ENCODE results near the gene KIAA1671. TPM values are rescaled to one million over a fixed set of nuclear protein-coding genes. Genes with fewer than 3 reads are reported as not detected.

Gene KIAA1671
- total and polyA plus RNA-seq, 4 donors, result 8.7 to 35.9 (median 19.1) TPM

- Histone ChIP-seq H3K4me1 (ENCODE audit: control insufficient read depth in 4 of 4, insufficient read depth in 4 of 4, low read length in 3 of 4) (peaks cover 5 to 28% (median 15%) of the 10 kb centered on the region in 4 donors), H3K9ac (ENCODE audit: low read depth in 1 of 2, low read length in 2 of 2) (no peak overlapping the region), H3K27ac (ENCODE audit: low read depth in 1 of 2, low read length in 2 of 2) (no peak overlapping the region), H3K4me3 (ENCODE audit: low read depth in 1 of 3, low read length in 3 of 3) (no peak overlapping the region), H3K36me3 (ENCODE audit: control insufficient read depth in 4 of 4, insufficient read depth in 3 of 4, low read depth in 1 of 4, low read length in 3 of 4) (no peaks in the 10 kb centered on the region), H3K27me3 (ENCODE audit: control insufficient read depth in 4 of 4, insufficient read depth in 4 of 4, low read length in 3 of 4) (no peaks in the 10 kb centered on the region), H3K9me3 (ENCODE audit: control insufficient read depth in 4 of 4, low read length in 3 of 4) (no peaks in the 10 kb centered on the region)
- TF ChIP-seq HNF4A (conservative IDR thresholded peaks at IDR 0.05) (no peak), ZBTB33 (IDR thresholded peaks at IDR 0.05) (no peak)
- WGBS, result 91% methylated on average over 1 of the region's 1 CpG
- DNase-seq (ENCODE audit: low spot score), result no peak
Observed at GRCh38 chr22:24978308-24978707, 25.8 kb downstream of the KIAA1671 start.

GRCh38 chr22:24981066-24981465 is 28.6 kb downstream of the KIAA1671 start:
- Histone ChIP-seq H3K9ac (ENCODE audit: low read depth in 1 of 2, low read length in 2 of 2) (no peak overlapping the region), H3K4me3 (ENCODE audit: low read depth in 1 of 3, low read length in 3 of 3) (no peak overlapping the region), H3K27ac (ENCODE audit: low read depth in 1 of 2, low read length in 2 of 2) (no peak overlapping the region), H3K4me1 (ENCODE audit: control insufficient read depth in 4 of 4, insufficient read depth in 4 of 4, low read length in 3 of 4) (peaks cover 5 to 22% (median 13%) of the 10 kb centered on the region in 4 donors), H3K27me3 (ENCODE audit: control insufficient read depth in 4 of 4, insufficient read depth in 4 of 4, low read length in 3 of 4) (no peaks in the 10 kb centered on the region), H3K36me3 (ENCODE audit: control insufficient read depth in 4 of 4, insufficient read depth in 3 of 4, low read depth in 1 of 4, low read length in 3 of 4) (no peaks in the 10 kb centered on the region), H3K9me3 (ENCODE audit: control insufficient read depth in 4 of 4, low read length in 3 of 4) (no peaks in the 10 kb centered on the region)
- 88% methylated on average over 5 of the region's 5 CpGs for WGBS
- no peak for TF ChIP-seq TAF1 (conservative IDR thresholded peaks at IDR 0.05)
- no peak for TF ChIP-seq YY1 (IDR thresholded peaks at IDR 0.05)
- no peak for TF ChIP-seq HNF4G (IDR thresholded peaks at IDR 0.05)
- TF ChIP-seq EGR1 (IDR thresholded peaks at IDR 0.05; ENCODE audit: low read depth in 2 of 2), result no peak
- TF ChIP-seq FOXA1 (IDR thresholded peaks at IDR 0.05), result no peak
- TF ChIP-seq GABPA (IDR thresholded peaks at IDR 0.05 in 1 of 2, conservative IDR thresholded peaks at IDR 0.05 in 1 of 2), result no peak
- no peak for TF ChIP-seq NR2F2 (IDR thresholded peaks at IDR 0.05)
- TF ChIP-seq RXRA (IDR thresholded peaks at IDR 0.05), result no peak
- no peak for TF ChIP-seq ZBTB33 (IDR thresholded peaks at IDR 0.05)
- no peak for DNase-seq (ENCODE audit: low spot score)

GRCh38 chr22:24981656-24982055 is 29.1 kb downstream of the KIAA1671 start:
- peaks cover 5 to 22% (median 13%) of the 10 kb centered on the region in 4 donors for H3K4me1 ChIP-seq (ENCODE audit: control insufficient read depth in 4 of 4, insufficient read depth in 4 of 4, low read length in 3 of 4)
- WGBS, result 92% methylated on average over 6 of the region's 6 CpGs
- no peaks in the 10 kb centered on the region for H3K27me3 ChIP-seq (ENCODE audit: control insufficient read depth in 4 of 4, insufficient read depth in 4 of 4, low read length in 3 of 4)
- H3K9me3 ChIP-seq (ENCODE audit: control insufficient read depth in 4 of 4, low read length in 3 of 4), result no peaks in the 10 kb centered on the region
- no peak overlapping the region for H3K4me3 ChIP-seq (ENCODE audit: low read depth in 1 of 3, low read length in 3 of 3)
- TF ChIP-seq HNF4G (IDR thresholded peaks at IDR 0.05) (no peak), NR2F2 (IDR thresholded peaks at IDR 0.05) (no peak)
- H3K9ac ChIP-seq (ENCODE audit: low read depth in 1 of 2, low read length in 2 of 2), result no peak overlapping the region
- no peak overlapping the region for H3K27ac ChIP-seq (ENCODE audit: low read depth in 1 of 2, low read length in 2 of 2)
- H3K36me3 ChIP-seq (ENCODE audit: control insufficient read depth in 4 of 4, insufficient read depth in 3 of 4, low read depth in 1 of 4, low read length in 3 of 4), result no peaks in the 10 kb centered on the region
- no peak for DNase-seq (ENCODE audit: low spot score)

Data from liver (tissue), 9 donors.